Neutrophil (primary cell): ENCODE measurements around the gene RGS13.

ENCODE experiments used
- H3K27ac ChIP-seq: fragments of 200-600 bp; sonication (generic); 2 replicates; pipeline ENCODE4 v1.5.1; 2016; ENCODE audit warnings: mild to moderate bottlenecking, moderate library complexity
- H3K27me3 ChIP-seq: fragments of 200-600 bp; sonication (generic); 2 replicates; pipeline ENCODE4 v1.6.0; 2016; ENCODE audit warnings: mild to moderate bottlenecking
- H3K36me3 ChIP-seq: fragments of 200-600 bp; sonication (generic); 2 replicates; pipeline ENCODE4 v1.5.1; 2017
- H3K4me1 ChIP-seq, 2 experiments: fragments of 200-600 bp in 1 of 2; sonication (generic) in 1 of 2; 1 replicate in 1 of 2; 2 replicates in 1 of 2; pipeline versions ENCODE4 v1.5.1 to v1.6.1; 2013 to 2016; ENCODE audit warnings: low read depth in 1 of 2, low read length in 1 of 2, mild to moderate bottlenecking in 1 of 2, moderate library complexity in 1 of 2; ENCODE audit not compliant: control insufficient read depth in 1 of 2, insufficient read depth in 1 of 2
- H3K4me3 ChIP-seq, 2 experiments: fragments of 200-600 bp in 1 of 2; sonication (generic) in 1 of 2; 1 replicate in 1 of 2; 2 replicates in 1 of 2; pipeline ENCODE4 v1.5.1; 2013 to 2016; ENCODE audit warnings: low read depth in 1 of 2, low read length in 1 of 2, mild to moderate bottlenecking in 1 of 2, moderate library complexity in 1 of 2
- H3K9me3 ChIP-seq: fragments of 200-600 bp; sonication (generic); 2 replicates; pipeline ENCODE4 v1.5.1; 2016
- CTCF ChIP-seq: fragments of 200-600 bp; sonication (generic); IDR thresholded peaks from 2 replicates; pipeline ENCODE4 v1.5.1; 2016; ENCODE audit warnings: antibody characterized with exemption

Gene RGS13

GRCh38 chr1:192632188-192632587 lies 3.8 kb upstream of the RGS13 start:
- no peaks in the 10 kb centered on the region for H3K27me3 ChIP-seq
- no peaks in the 10 kb centered on the region for H3K4me1 ChIP-seq
- no peak overlapping the region for H3K27ac ChIP-seq
- H3K9me3 ChIP-seq, result no peaks in the 10 kb centered on the region
- no peaks in the 10 kb centered on the region for H3K36me3 ChIP-seq
- TF ChIP-seq CTCF, result no peak
- no peak overlapping the region for H3K4me3 ChIP-seq

- Histone ChIP-seq H3K27me3 (no peaks in the 10 kb centered on the region), H3K27ac (no peak overlapping the region), H3K36me3 (no peaks in the 10 kb centered on the region), H3K9me3 (no peaks in the 10 kb centered on the region), H3K4me3 (no peak overlapping the region), H3K4me1 (no peaks in the 10 kb centered on the region)
- no peak for TF ChIP-seq CTCF
These were observed 3.1 kb upstream of the RGS13 start for GRCh38 chr1:192632641-192633532.

GRCh38 chr1:192633533-192634253 lies 2.3 kb upstream of the RGS13 start:
- no peak for TF ChIP-seq CTCF
- Histone ChIP-seq H3K36me3 (no peaks in the 10 kb centered on the region), H3K4me1 (no peaks in the 10 kb centered on the region), H3K9me3 (no peaks in the 10 kb centered on the region), H3K27me3 (no peaks in the 10 kb centered on the region), H3K4me3 (no peak overlapping the region), H3K27ac (no peak overlapping the region)

GRCh38 chr1:192635041-192635440 lies 906 bp upstream of the RGS13 start:
- no peaks in the 10 kb centered on the region for H3K36me3 ChIP-seq
- no peak overlapping the region for H3K4me3 ChIP-seq
- H3K9me3 ChIP-seq, result no peaks in the 10 kb centered on the region
- no peak for TF ChIP-seq CTCF
- no peak overlapping the region for H3K27ac ChIP-seq
- no peaks in the 10 kb centered on the region for H3K27me3 ChIP-seq
- H3K4me1 ChIP-seq, result no peaks in the 10 kb centered on the region

- H3K36me3 ChIP-seq, result no peaks in the 10 kb centered on the region
- no peaks in the 10 kb centered on the region for H3K27me3 ChIP-seq
- H3K27ac ChIP-seq, result no peak overlapping the region
- no peaks in the 10 kb centered on the region for H3K4me1 ChIP-seq
- no peak overlapping the region for H3K4me3 ChIP-seq
- TF ChIP-seq CTCF, result no peak
- no peaks in the 10 kb centered on the region for H3K9me3 ChIP-seq
These were observed 3.8 kb downstream of the RGS13 start for GRCh38 chr1:192639607-192640368.
